HepG2 (cell line): ENCODE data around the gene PCNP. TPM values are rescaled to one million over a fixed set of nuclear protein-coding genes. Genes with fewer than 3 reads are reported as not detected.
A peak's percentile ranks its signal among the peaks of the same experiment; 100 is the strongest.

ENCODE experiments used
- BCL6 ChIP-seq: IDR thresholded peaks from 2 replicates; pipeline ENCODE4 v1.6.1; 2016; ENCODE audit warnings: missing genetic modification reagents, missing compliant biosample characterization
- BRCA1 ChIP-seq: sonication (generic); formaldehyde crosslinking; IDR thresholded peaks from 2 replicates; pipeline ENCODE4 v1.4.0; 2020; ENCODE audit warnings: missing genetic modification reagents
- CAMTA2 ChIP-seq: sonication (generic); formaldehyde crosslinking; IDR thresholded peaks from 2 replicates; pipeline ENCODE4 v1.4.0; 2020; ENCODE audit warnings: mild to moderate bottlenecking, missing genetic modification reagents, borderline replicate concordance
- EP300 ChIP-seq, 3 experiments: sonication (generic) in 1 of 3; formaldehyde crosslinking in 1 of 3; IDR thresholded peaks; 2 replicates each; pipeline versions ENCODE4 v1.5.1 to v1.6.1; 2011 to 2020; ENCODE audit warnings: low read depth in 2 of 3, low read length in 2 of 3, borderline replicate concordance in 1 of 3, improper control_type of control experiment in 1 of 3, mild to moderate bottlenecking in 1 of 3, missing genetic modification reagents in 1 of 3, moderate library complexity in 1 of 3
- HBP1 ChIP-seq: IDR thresholded peaks from 2 replicates; pipeline ENCODE4 v1.6.1; 2016; ENCODE audit warnings: low read depth, control low read depth
- HDAC2 ChIP-seq: sonication (generic); formaldehyde crosslinking; IDR thresholded peaks from 2 replicates; pipeline ENCODE4 v1.4.0; 2020; ENCODE audit warnings: missing genetic modification reagents
- IRF2 ChIP-seq: IDR thresholded peaks from 2 replicates; pipeline ENCODE4 v1.6.1; 2018; ENCODE audit warnings: missing genetic modification reagents, missing compliant biosample characterization
- MAX ChIP-seq: IDR thresholded peaks from 2 replicates; pipeline ENCODE4 v1.6.1; 2012; ENCODE audit warnings: inconsistent platforms
- MYNN ChIP-seq: sonication (generic); formaldehyde crosslinking; IDR thresholded peaks from 2 replicates; pipeline ENCODE4 v1.4.0; 2020; ENCODE audit warnings: mild to moderate bottlenecking, low read depth, missing genetic modification reagents
- NFIC ChIP-seq: IDR thresholded peaks from 2 replicates; pipeline ENCODE4 v1.6.1; 2012; ENCODE audit warnings: mild to moderate bottlenecking, low read length, inconsistent platforms
- SMARCC2 ChIP-seq: fragments of 450-650 bp; IDR thresholded peaks from 2 replicates; pipeline ENCODE4 v1.6.1; 2017; ENCODE audit warnings: antibody characterized with exemption, mild to moderate bottlenecking
- U2AF2 ChIP-seq: fragments of 200-400 bp; formaldehyde crosslinking; IDR thresholded peaks from 2 replicates; pipeline ENCODE4 v1.6.1; 2017; ENCODE audit warnings: low read depth, mild to moderate bottlenecking, low read length
- ZBTB25 ChIP-seq: IDR thresholded peaks from 2 replicates; pipeline ENCODE4 v1.6.1; 2018; ENCODE audit warnings: missing genetic modification reagents
- ZBTB4 ChIP-seq: sonication (generic); formaldehyde crosslinking; IDR thresholded peaks from 2 replicates; pipeline ENCODE4 v1.4.0; 2020; ENCODE audit warnings: missing genetic modification reagents, mild to moderate bottlenecking, borderline replicate concordance
- ZFP82 ChIP-seq: sonication (generic); formaldehyde crosslinking; IDR thresholded peaks from 2 replicates; pipeline ENCODE4 v1.5.1; 2020; ENCODE audit warnings: mild to moderate bottlenecking, missing genetic modification reagents, borderline replicate concordance
- ZGPAT ChIP-seq: IDR thresholded peaks from 2 replicates; pipeline ENCODE4 v1.6.1; 2016; ENCODE audit warnings: mild to moderate bottlenecking
- ZNF367 ChIP-seq: sonication (generic); formaldehyde crosslinking; IDR thresholded peaks from 2 replicates; pipeline ENCODE4 v1.4.0; 2020; ENCODE audit warnings: missing genetic modification reagents, borderline replicate concordance
- ZNF546 ChIP-seq: sonication (generic); formaldehyde crosslinking; conservative IDR thresholded peaks from 2 replicates; pipeline ENCODE4 v1.8.1; 2023; ENCODE audit warnings: mild to moderate bottlenecking, missing genetic modification reagents
- ZNF816 ChIP-seq: sonication (generic); formaldehyde crosslinking; IDR thresholded peaks from 2 replicates; pipeline ENCODE4 v1.8.0; 2022; ENCODE audit warnings: missing genetic modification reagents, mild to moderate bottlenecking, borderline replicate concordance
- polyA plus RNA-seq, 8 experiments: library from polyadenylated mRNA; depleted of rRNA in 3 of 8; stranded (reverse) in 7 of 8; unstranded in 1 of 8; fragments of >200 nt; fragmentation: Illumina TruSeq in 4 of 8; extraction: Trizol in 4 of 8; gene quantifications; 2 replicates each; pipeline versions ENCODE4 v1.2.1 to v1.2.3, GENCODE V29; 2011 to 2016; ENCODE audit warnings: low read depth in 4 of 8, missing spikeins in 1 of 8, mixed read lengths in 1 of 8; ENCODE audit not compliant: insufficient read depth in 1 of 8
- total RNA-seq, 5 experiments: library from RNA; depleted of rRNA; stranded (reverse); fragments of >200 nt; fragmentation: Illumina TruSeq; extraction: Trizol; gene quantifications; 2 replicates each; pipeline ENCODE4 v1.2.3, GENCODE V29; 2016; ENCODE audit warnings: low read depth in 1 of 5

Gene PCNP
- total and polyA plus RNA-seq, 2 of the 13 experiments (the other 11 are each of a cell fraction or from before 2014, with no cell fraction given) = 44.1 to 78.2 TPM

GRCh38 chr3:101561630-101562328, 12.2 kb upstream of the PCNP start, which contains the start of gene TRMT10C (continued):
- peak; percentile 71; the same call in 1 of the 2 replicates for TF ChIP-seq ZBTB25 (CRISPR knock-in tag)
- no peak for TF ChIP-seq U2AF2
- 0 out of 2 replicates have a peak, but pooled peaks have one; percentile 33 for TF ChIP-seq ZNF367
- 0 out of 4 replicates have a peak, but pooled peaks of 1 of the 2 experiments have one; percentile 26 for TF ChIP-seq EP300 (IDR thresholded peaks at IDR 0.05; ENCODE audit: low read depth in 2 of 2, low read length in 2 of 2)
- 0 out of 2 replicates have a peak, but pooled peaks have one; percentile 30 for TF ChIP-seq EP300 (CRISPR knock-in tag; IDR thresholded peaks at IDR 0.05; ENCODE audit: borderline replicate concordance)
- TF ChIP-seq BRCA1 (CRISPR knock-in tag) = peak; percentile 74; the same call in 1 of the 2 replicates
- no peak for TF ChIP-seq HBP1 (CRISPR knock-in tag)
- TF ChIP-seq ZNF546 = no peak
- TF ChIP-seq ZFP82 (CRISPR knock-in tag) = no peak
- peak; percentile 85 for TF ChIP-seq HDAC2 (CRISPR knock-in tag)
- TF ChIP-seq ZBTB4 (CRISPR knock-in tag) = peak; percentile 40; the same call in 1 of the 2 replicates
- TF ChIP-seq SMARCC2 = no peak
- no peak for TF ChIP-seq MYNN (CRISPR knock-in tag)
- TF ChIP-seq CAMTA2 (CRISPR knock-in tag) = peak; percentile 39; the same call in 1 of the 2 replicates
- no peak; the same call in 1 of the 2 replicates for TF ChIP-seq ZNF816 (CRISPR knock-in tag)
- peak; percentile 48; the same call in 1 of the 2 replicates for TF ChIP-seq ZGPAT (CRISPR knock-in tag)
- peak; percentile 94 for TF ChIP-seq IRF2 (CRISPR knock-in tag)
- TF ChIP-seq BCL6 = no peak; the same call in 1 of the 2 replicates
- TF ChIP-seq MAX = peak; percentile 86
- 0 out of 2 replicates have a peak, but pooled peaks have one; percentile 2 for TF ChIP-seq NFIC
